Neural progenitor cell (in vitro differentiated cells): ENCODE results near the gene MVB12B.

Experiments
- CTCF ChIP-seq: fragments of 200-600 bp; sonication (generic); IDR thresholded peaks from 2 replicates; pipeline ENCODE4 v1.5.1; 2017; ENCODE audit warnings: antibody characterized with exemption, mild to moderate bottlenecking
- EZH2phosphoT487 ChIP-seq: fragments of 200-600 bp; sonication (generic); IDR thresholded peaks from 2 replicates; pipeline ENCODE4 v1.6.1; 2017; ENCODE audit warnings: antibody characterized with exemption

GRCh38 chr9:126505697-126506346 lies 179.2 kb downstream of the MVB12B start:
- TF ChIP-seq CTCF, result no peak
- no peak for TF ChIP-seq EZH2phosphoT487
